Stimulated activated CD4-positive, alpha-beta T cell treated with anti-CD3 and anti-CD28 coated beads, Interleukin-12 subunit alpha, Interleukin-12 subunit beta, amount 100 ng/mL, for 24 hours (primary cell): ENCODE results near the gene TBC1D1.

Source experiments
- DNase-seq, 2 experiments: peaks; one replicate each; pipeline ENCODE4 v3.0.0-alpha.2; 2020; ENCODE audit warnings: low read depth in 2 of 2

Gene TBC1D1

DNA sequence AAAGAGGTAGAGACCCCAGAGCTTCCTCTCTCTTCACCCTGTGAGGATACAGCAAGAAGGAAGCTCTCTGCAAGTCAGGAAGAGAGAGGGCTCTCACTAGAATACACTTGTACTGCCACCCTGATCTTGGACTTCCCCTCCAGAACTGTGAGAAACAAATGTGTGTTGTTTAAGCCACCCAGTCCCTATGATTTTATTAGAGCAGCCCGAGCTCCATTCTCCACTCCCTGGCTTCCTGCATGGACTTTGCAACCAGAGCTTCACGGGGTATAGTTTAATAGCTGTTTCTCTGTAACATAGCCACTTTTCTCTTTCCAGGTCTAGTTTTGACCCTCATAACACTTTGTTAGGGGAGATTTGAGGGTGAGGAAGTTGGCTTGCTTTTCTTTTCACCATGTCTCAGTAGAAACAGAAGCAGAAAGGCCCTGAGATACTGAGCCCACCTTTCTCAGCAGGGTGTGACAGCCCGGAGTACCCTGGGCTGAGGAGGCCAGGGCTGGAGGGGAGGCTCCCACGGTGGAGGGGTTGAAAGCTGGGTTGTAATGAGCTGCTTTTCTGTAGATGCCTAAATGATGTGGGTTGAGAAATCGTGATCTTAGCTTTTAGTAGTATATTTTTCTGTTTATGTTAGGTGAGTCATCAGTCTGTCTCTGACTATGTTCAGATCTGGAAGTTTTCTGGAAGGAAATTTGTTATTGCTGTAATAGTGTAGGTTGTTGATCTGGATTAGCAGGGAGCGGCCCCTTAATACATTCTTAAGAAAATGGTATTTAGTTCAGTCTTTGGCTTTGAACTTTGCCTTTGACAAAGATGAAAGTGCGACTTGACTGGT is 187.9 kb downstream of the TBC1D1 start:
- no peak for DNase-seq

GRCh38 chr4:38080061-38080974 is 189.4 kb downstream of the TBC1D1 start:
- no peak for DNase-seq

- DNase-seq = no peak
These were observed 191.1 kb downstream of the TBC1D1 start for GRCh38 chr4:38082021-38082420.

DNA sequence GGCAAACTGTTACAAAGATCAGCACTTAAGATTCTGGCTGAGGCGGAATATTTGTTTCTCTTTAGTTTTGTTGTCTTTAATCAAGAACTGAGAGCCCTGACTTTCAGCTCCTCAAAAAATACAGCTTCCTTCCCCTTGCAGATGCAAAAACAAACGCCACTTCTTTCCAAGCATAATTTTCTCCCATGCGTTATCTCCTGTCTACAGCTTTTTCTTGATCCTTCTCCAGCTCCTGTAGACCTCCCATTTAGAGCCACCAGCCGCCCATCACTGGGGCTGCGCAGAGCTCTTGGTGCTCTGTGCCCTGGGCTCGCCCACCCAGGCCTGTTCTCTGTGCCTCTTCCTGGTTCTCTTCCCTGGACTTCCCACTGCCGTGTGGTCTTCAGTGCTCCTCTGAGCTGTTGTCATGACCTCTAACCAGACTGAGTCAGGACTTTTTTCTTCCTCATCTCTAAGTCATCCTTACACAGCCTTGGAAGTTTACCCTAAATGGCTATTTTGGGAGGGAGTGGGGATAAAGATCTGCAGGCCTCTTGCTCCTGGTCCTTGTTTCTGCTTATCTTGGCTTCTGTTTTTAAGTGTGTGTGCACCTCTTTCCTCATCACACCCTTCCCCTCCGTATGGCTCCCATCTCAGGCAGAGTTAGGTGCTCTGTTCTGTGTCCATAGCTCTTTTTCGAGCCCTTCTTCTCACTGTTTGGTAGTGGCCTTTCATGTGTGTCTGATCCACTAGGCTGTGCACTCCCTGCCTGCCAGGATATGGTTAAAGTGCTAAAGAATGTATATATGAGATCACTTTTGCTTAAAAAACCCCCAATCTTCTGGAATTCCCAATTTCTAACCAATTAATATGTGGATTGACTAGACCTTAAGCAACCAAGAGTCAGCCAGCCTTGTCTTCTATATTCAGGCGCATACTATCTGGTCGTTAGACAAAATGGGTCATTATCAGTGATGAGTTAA is 191.8 kb downstream of the TBC1D1 start:
- no peak for DNase-seq

GRCh38 chr4:38084877-38085711 is 194.2 kb downstream of the TBC1D1 start:
- no peak for DNase-seq

DNA sequence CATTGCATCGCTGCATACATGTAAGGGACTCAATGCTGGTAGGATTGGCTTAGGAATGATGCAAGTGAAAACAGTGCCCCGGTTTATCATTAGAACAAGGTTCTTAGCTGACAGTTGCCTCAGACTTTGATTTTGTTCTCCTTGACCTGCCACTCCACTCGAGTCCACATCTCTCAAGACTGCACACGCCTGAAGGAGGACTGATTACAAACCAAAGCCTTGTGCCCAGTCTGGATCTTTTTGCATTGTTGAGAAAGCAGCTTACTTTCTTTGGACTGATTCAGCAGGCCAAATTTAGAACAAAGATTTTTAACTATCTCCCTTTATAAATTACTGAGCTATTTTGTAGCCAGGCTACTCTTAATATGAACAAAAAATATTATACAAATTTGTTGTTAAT is 194.9 kb downstream of the TBC1D1 start:
- DNase-seq = no peak

DNA sequence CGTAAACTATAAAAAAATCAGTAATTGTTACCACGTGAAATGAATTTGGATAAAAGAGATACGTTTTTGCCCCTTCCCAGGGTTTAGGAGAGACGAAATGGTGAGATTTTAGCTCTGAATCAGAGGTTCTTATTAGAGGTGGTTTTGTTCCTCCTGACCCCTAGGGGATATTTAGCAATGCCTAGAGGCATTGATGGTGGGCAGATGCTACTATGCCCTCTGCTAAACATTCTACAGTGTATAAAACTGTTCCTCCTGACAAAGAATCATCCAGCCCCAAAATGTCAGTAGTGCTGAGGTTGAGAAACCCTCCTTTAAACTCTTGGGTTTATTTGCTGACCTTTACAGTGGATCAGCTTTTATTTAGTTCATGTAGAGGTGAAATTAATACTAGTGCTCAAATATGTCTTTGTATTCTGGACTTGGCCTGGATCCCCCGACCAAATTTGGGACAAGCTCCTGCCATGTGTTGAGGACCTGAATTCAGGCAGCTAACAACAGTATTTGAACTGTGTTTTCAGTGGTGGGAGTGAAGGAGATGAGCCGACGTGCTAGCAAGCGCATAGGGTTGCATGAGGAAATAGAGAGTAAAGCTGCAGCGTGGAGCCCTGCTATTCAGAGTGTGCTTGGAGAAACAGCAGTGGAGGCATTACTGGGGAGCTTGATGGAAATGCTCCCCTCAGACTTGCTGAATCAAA is 195.4 kb downstream of the TBC1D1 start:
- no peak for DNase-seq

GRCh38 chr4:38086849-38087226 is 196.0 kb downstream of the TBC1D1 start:
- DNase-seq = no peak

DNA sequence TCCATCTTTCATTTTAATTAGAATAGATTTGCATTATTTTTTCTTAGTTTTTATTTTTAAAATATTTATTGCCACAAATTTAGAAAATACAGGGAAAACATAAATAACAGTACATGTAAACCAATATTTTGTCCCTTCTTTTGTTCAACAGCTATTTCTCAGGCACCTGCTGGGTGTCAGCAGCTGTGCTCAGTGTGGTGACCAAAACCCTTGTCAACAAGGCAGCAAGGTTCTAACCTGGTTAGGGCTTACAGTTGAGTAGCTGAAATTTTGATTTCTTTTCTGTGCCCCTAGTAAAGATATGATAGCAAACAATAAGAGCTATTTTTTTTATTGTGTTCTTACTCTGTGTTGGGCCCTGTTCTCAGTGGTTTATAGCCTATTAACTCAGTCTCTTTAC is 197.4 kb downstream of the TBC1D1 start:
- DNase-seq = no peak

DNA sequence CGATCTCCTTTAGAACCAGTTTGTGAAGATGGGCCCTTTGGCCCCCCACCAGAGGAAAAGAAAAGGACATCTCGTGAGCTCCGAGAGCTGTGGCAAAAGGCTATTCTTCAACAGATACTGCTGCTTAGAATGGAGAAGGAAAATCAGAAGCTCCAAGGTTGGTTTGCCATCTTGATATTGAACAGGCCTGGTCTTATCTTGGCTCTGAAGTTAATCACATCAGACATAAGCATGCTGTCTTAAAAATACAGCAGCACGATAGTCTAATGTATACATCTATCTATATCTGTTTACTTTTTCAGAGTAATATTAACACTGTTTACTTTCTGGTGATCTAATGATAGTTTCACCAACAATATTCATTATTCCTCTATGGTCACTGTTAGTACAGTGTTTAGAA is 199.1 kb downstream of the TBC1D1 start:
- no peak for DNase-seq

GRCh38 chr4:38090455-38091246 is 199.8 kb downstream of the TBC1D1 start:
- DNase-seq = no peak

DNA sequence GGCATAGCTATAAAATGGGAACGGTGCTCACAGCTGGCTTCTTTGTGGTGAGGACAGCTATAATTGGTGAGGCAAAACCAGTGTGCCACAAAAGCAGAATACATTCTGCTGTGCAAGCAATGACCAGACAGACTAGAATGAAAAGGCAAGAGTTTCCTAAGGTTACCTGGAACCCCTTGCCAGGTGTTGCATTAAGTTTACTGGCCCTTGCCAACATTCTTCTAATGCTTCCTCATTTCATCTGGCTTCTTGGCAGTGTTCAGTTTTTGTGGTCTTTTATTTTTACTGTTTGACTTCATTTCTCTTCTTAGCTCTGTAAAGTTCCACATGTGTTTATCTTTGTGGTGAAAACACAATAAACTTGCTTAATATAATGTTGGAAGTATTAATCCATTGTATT is 200.8 kb downstream of the TBC1D1 start:
- DNase-seq = no peak

DNA sequence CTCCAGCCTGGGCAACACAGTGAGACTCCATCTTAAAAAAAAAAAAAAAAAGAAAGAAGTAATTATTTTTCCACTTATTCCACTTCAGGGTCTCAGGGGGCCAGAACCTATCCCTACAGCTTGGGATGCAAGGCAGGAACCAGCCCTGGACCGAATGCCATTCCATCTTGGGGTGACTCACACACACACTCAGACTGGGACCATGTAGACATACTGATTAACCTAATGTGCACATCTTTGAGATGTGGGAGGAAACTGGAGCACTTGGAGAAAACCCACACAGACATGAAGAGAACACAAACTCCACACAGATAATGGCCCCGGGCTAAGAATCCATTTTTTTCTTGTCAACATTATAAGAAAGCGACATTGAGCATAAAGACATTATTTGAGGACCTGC is 201.8 kb downstream of the TBC1D1 start:
- no peak for DNase-seq

DNA sequence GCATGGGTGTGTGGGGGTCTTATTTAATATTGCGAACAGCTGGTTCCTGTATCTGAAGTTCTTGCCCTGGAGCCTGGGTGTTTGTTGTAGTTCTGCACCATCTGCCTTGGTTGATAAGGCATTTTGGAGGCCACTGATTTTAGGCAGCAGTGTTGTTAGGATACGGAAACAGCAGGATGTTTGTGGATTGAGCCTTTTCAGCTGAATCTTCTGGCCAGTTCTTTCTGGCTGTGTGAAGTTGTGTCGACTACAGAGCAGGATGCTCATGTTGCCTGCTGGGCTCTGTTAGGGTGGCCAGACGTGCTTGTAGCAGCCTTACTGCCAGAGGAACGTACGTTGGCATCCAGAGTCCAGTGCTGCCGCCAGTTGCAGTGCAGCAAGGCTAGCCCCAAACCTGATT is 203.5 kb downstream of the TBC1D1 start:
- no peak for DNase-seq

GRCh38 chr4:38095691-38096090 is 204.8 kb downstream of the TBC1D1 start:
- DNase-seq = no peak

DNA sequence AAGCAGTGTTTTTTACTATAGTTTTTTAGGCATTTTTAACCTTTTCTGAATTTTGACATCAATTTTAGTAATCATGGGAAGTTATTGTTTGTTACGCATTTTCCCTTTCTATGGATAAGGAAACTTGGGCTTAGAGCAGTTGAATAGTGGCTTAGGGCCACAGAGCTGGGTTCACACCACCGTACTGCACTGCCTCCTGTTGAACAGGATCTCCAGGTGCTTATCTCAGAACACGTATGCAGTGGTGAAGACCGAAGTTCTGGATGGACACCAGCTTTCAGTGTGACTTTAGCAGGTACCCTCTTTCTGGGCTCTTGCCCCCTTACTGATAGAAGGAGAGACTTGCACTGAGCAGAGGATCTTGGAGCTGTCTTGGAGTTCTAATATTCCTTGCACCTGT is 206.9 kb downstream of the TBC1D1 start:
- DNase-seq = no peak

GRCh38 chr4:38099020-38099600 is 208.2 kb downstream of the TBC1D1 start:
- DNase-seq = no peak

GRCh38 chr4:38099908-38100407 is 209.1 kb downstream of the TBC1D1 start:
- DNase-seq = no peak
